Stimulated activated CD8-positive, alpha-beta memory T cell treated with anti-CD3 and anti-CD28 coated beads, Interleukin-4, amount 100 ng/mL, for 48 hours (primary cell): ENCODE data around the gene CPVL.
"Not testable (repeated sequence)": the region's sequence is repeated elsewhere in the genome, so short reads cannot be mapped to it uniquely, and the experiment has no call there.

Source experiments
- DNase-seq: peaks from one replicate; pipeline ENCODE4 v3.0.0-alpha.2; 2020

The CPVL gene

GRCh38 chr7:29116361-29117200, 29.8 kb downstream of the CPVL start:
- DNase-seq: no peak

GRCh38 chr7:29115753-29116152, 30.6 kb downstream of the CPVL start:
- DNase-seq: no peak

- no peak for DNase-seq
These were observed 31.1 kb downstream of the CPVL start for GRCh38 chr7:29115130-29115687.

GRCh38 chr7:29114266-29114665, 32.1 kb downstream of the CPVL start:
- not testable (repeated sequence) for DNase-seq

- DNase-seq: no peak
These were observed 32.8 kb downstream of the CPVL start for GRCh38 chr7:29113384-29114102.

- no peak for DNase-seq
These were observed 33.6 kb downstream of the CPVL start for GRCh38 chr7:29112721-29113120.

- DNase-seq: no peak
These were observed 36.4 kb downstream of the CPVL start for GRCh38 chr7:29109899-29110298.

- DNase-seq: no peak
These were observed 37.0 kb downstream of the CPVL start for GRCh38 chr7:29109358-29109757.

- DNase-seq: no peak
These were observed 39.3 kb downstream of the CPVL start for GRCh38 chr7:29107056-29107455.

GRCh38 chr7:29106669-29106988, 39.7 kb downstream of the CPVL start:
- DNase-seq: no peak

GRCh38 chr7:29105752-29106668, 40.3 kb downstream of the CPVL start:
- no peak for DNase-seq

- DNase-seq: no peak
These were observed 41.1 kb downstream of the CPVL start for GRCh38 chr7:29105191-29105590.

- peak; percentile 56 for DNase-seq
These were observed 43.7 kb downstream of the CPVL start for GRCh38 chr7:29102558-29103151.

GRCh38 chr7:29100924-29101323, 45.4 kb downstream of the CPVL start:
- no peak for DNase-seq

GRCh38 chr7:29099896-29100847, 46.2 kb downstream of the CPVL start:
- no peak for DNase-seq

- DNase-seq: no peak
These were observed 49.9 kb downstream of the CPVL start for GRCh38 chr7:29096446-29096730.

- no peak for DNase-seq
These were observed 50.5 kb downstream of the CPVL start for GRCh38 chr7:29095631-29096445.

- not testable (repeated sequence) for DNase-seq
These were observed 53.2 kb downstream of the CPVL start for GRCh38 chr7:29093091-29093490.

- no peak for DNase-seq
These were observed 54.6 kb downstream of the CPVL start for GRCh38 chr7:29091715-29092114.

- no peak for DNase-seq
These were observed 55.3 kb downstream of the CPVL start for GRCh38 chr7:29090836-29091601.
